Smooth muscle cell of the brain vasculature (primary cell): ENCODE measurements around the gene PI4KA.
"Not testable (repeated sequence)": the region's sequence is repeated elsewhere in the genome, so short reads cannot be mapped to it uniquely, and the experiment has no call there.

Experiments
- DNase-seq: peaks from one replicate; pipeline ENCODE4 v3.0.0-alpha.2; 2012; ENCODE audit warnings: low read depth, low spot score

Gene PI4KA

DNA sequence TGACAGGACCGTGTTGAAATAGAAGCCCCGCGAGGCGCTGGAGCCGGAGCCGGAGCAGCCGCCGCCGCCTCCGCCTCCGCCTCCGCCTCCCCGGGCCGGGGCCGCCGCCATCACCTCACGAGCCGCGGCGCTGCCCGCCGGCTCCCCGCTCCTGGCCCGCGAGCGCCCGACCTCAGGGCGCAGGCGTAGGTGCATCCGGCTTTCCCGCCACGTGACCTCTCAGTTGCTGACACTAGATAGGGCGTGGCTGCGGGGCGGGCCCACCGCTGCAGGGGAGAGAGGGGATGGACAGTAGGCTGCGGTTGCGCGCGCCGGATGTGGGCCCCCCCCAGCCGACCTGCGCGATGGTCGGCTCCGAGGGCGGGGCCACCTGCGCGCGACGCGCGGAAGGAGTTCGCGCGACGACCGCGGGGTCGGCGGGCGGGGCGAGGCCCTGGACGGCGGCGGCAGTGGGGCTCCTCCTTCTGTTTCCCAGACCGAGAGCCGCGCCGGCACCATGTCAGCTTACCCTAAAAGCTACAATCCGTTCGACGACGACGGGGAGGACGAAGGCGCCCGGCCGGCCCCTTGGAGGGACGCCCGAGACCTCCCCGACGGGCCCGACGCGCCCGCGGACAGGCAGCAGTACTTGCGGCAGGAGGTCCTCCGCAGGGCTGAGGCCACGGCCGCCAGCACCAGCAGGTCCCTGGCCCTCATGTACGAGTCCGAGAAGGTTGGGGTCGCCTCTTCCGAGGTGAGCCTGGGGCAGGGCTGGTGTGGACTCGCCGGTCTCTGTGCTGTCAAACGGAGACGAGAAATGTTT, at the start of gene PI4KA, which contains the start of gene SNAP29:
Gene PI4KA, minus strand, starts transcription at position 197 of the 802 bp plus-strand sequence. Its CDS starts 86 bp downstream, at position 111.
Gene SNAP29, plus strand, starts transcription at position 393 of the 802 bp plus-strand sequence. Its CDS starts 104 bp downstream, at position 497.
- DNase-seq, result peak; percentile 93

DNA sequence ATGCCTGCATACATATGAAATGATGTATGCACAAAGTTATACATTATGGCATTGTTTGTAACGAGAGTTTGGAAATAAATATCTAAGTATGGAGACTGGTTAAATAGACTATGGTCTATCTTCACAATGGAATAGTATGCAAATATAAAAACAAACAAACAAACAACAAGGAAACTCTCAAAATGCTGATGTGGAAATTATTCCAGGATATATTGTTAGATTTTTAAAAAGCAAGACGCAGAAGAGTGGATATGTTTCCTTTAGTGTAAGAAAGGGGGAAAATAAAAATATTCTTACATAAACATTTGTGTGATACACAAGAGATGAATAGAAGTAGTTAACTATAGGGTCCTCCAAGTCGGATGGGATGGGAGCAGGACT, 47.8 kb upstream of the PI4KA start:
- no peak for DNase-seq

DNA sequence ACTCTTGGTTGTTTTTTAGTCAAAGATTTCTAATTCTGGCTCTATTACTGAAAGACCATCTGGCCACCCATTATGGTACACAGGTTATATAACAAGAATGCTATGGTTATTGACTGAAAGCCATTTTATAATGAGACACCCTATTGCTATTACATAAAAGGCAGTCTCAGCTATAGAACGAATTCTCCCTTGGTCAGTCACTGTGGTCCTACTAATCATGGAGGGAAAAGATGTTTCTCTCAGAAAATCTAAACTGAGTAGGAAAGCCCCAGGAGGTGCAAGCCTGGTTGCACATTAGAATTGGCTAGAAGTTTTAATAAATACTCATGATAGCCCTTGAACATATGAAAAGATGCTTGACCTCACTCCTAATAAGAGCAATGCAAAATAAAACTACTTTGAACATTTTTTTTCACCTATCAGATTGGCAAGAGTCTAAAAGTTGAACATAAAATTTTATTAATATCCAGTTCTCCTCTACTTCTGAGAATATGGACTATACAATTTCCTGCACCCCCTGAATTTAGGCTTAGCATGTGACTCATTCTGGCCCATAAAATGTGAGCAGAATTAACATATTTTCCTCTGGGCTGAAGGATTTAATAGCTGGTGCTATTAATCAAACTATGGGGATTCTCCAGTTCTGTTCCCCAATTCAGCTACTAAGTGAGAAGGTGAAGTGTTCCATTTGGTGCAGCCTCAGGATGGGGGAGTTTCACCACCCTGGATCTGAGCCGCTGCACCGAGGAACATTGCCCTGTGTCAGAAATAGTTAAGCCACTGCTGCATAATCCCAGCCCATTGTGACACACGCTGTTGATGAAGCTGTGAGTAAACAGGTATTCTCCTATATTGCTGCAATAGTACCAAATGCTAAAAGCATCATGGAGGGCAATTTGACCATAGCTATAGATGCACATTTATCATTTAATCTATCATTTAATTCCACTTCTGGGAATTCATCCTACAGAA, 47.1 kb upstream of the PI4KA start:
- no peak for DNase-seq

DNA sequence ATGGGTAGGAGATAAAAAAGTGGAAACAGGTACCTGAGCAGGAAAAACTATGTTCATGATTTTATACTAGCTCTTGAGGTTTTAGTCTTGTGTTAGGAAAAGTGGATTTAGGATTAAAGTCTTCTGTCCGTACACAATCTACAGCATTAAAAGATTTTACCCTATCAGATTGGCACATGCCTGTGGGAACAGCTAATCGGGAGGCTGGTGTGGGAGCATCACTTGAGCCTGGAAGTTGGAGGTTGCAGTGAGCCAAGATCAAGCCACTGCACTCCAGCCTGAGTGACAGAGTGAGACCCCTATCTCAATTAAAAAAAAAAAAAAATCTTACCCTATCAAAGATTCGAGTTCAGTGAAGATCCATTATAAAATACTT, 46.4 kb upstream of the PI4KA start:
- no peak for DNase-seq

DNA sequence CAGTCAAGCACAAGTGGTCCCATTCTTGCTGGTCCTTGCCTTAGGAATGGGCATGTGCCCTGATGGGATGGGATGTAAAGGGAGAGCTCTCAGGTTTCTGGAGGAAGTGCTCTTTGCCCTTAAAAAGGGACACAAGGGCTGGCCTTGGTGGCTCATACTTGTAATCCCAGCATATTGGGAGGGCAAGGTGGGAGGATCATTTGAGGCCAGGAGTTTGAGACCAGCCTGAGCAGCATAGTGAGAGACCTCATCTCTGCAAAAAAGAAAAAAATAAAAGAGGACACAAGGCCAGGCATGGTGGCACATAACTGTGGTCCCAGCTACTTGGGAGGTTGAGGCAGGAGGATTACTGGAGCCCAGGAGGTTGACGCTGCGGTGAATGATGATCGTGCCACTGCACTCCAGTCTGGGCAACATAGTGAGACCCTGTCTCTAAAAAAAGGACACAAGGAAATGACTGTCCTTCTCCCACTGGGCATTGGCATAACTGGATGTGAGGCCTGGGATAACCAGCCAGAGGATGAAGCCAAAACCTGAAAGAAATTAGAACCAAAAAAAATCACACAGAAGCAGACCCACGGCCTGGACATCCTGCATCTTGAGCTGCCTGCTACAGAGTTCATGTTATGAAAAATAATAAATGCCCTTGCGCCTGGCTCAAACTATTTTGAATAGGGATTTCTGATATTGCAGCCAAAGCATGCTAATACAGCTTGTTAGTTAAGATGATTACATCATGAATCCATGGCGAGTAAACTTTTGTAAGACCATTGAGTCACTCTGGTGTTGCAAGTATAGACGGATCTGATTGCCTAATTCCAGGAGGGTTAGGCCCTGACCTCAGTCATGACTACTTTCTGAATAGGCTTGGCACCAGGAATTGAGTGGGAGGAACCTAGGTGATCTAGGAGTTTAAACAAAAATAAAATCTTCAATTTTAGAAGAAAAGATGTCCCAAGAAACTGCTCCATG, 45.7 kb upstream of the PI4KA start:
- DNase-seq, result no peak

DNA sequence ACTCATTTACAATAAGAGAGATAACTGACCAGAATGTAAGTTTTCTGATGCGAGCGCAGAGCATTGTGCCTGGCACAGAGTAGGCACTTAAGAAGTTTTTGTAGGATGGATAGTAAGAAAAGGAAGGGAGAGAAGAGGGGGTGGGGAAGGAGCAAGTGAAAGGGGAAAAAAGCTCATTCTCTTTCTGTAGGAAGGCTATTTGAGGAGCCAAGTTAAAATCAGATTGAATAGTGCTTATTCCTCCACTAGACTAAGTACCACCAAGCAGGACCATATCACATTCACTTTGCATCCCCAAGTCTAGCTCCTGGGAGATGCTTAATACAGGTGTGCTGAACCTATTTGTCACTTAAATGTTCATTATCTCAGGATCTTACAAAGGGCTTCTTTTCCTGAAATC, 44.5 kb upstream of the PI4KA start:
- no peak for DNase-seq

DNA sequence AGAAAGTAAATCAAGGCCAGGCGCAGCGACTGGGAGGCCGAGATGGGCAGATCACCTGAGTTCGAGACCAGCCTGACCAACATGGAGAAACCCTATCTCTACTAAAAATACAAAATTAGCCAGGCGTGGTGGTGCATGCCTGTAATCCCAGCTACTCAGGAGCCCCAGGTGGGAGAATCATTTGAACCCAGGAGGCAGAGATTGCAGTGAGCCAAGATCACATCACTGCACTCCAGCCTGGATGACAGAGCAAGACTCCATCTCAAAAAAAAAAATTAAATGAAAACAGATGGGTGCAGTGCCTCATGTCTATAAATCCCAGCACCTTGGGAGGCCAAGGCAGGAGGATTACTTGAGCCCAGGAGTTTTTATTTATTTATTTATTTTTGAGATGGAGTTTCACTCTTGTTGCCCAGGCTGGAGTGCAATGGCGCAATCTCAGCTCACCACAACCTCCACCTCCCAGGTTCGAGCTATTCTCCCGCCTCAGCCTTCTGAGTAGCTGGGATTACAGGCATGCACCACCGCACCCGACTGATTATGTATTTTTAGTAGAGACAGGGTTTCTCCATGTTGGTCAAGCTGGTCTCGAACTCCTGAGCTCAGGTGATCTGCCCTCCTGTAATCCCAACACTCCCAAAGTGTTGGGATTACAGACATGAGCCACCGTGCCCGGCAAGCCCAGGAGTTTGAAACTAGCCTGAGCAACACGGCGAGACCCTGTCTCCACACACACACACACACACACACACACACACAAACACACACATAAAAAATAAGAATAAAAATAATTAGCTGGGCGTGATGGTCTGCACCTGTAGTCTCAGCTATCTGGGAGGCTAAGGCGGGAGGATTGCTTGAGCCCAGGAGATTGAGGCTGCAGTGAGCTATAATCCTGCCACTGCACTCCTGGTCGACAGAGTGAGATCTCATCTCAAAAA, 42.8 kb upstream of the PI4KA start:
- not testable (repeated sequence) for DNase-seq

DNA sequence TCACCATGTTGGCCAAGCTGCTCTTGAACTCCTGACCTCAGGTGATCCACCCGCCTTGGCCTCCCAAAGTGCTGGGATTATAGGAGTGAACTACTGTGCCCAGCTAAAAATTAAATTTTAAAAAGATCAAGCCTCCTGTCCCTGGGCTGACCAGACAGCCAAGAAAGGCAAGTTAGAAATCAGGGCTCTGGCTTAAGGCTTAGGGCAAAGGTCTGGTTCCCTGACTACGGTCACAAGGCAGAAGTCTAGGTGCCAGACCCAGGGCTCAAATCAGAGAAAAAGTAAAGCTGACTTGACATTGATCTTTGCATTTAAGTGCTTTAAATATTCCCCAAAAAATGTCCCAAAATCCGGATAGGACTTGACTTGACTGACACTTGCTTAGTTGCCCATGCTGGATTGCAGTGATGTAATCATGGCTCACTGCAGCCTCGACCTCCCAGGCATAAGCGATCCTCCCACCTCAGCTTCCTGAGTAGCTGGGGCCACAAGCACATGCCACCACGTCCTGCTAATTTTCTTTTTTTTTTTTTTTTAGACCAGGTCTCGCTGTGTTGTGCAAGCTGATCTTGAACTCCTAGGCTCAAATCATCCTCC, 41.3 kb upstream of the PI4KA start:
- no peak for DNase-seq

DNA sequence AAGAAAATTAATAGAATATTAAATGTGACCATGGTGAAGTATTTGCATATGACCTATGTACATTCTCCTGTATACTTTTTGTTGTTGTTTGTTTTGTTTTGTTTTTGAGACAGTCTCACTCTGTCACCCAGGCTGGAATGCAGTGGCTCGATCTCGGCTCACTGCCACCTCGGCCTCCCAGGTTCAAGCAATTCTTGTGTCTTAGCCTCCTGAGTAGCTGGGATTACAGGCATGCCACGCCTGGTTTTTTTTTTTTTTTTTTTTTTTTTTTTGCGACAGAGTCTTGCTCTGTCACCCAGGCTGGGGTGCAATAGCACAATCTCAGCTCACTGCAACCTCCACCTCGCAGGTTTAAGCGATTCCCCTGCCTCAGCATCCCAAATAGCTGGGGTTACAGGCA, 39.1 kb upstream of the PI4KA start:
- DNase-seq, result not testable (repeated sequence)

DNA sequence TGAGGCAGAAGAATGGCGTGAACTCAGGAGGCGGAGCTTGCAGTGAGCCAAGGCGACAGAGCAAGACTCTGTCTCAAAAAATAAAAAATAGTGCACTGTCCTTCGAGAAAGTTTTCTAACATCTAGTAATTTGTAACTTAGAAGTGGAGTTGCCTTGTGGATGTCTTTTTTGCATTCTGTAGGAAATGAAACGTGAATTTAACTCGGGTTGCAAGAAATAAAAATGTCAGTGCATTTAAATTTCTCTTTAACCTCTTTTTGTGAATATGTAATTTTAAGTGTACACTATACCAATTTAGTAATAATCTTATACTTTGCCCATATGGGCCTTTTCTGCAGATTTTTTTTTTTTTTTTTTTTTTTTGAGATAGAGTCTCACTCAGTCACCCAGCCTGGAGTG, 32.4 kb upstream of the PI4KA start:
- no peak for DNase-seq

DNA sequence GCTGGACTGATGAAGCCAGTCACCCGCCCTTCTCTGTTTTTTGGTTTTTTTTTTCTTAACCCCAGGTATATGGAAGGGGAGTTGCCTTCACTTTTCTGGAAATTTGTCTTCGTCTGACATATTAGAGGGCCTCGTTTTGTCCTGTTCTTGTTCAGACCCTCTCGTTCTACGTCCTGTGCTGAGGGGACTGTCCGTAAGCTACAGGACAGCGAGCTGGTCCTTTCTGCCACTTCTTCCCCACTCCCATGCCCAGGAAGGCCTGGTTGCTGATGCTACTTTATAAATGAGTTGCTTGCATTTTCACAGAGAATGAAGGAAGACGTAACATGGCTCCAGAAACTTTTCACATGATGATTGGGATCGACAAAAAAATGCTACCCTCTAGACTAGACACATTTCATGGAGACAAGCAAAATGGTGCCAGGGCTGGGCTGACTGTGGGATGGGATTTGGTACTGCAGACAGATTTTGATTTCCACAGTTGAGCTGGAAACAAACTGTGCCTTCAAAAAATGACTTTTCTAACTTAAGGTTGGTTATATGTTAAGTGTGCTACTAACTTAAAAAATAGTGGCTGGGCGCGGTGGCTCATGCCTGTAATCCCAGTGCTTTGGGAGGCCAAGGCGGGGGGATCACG, 31.4 kb upstream of the PI4KA start:
- no peak for DNase-seq

DNA sequence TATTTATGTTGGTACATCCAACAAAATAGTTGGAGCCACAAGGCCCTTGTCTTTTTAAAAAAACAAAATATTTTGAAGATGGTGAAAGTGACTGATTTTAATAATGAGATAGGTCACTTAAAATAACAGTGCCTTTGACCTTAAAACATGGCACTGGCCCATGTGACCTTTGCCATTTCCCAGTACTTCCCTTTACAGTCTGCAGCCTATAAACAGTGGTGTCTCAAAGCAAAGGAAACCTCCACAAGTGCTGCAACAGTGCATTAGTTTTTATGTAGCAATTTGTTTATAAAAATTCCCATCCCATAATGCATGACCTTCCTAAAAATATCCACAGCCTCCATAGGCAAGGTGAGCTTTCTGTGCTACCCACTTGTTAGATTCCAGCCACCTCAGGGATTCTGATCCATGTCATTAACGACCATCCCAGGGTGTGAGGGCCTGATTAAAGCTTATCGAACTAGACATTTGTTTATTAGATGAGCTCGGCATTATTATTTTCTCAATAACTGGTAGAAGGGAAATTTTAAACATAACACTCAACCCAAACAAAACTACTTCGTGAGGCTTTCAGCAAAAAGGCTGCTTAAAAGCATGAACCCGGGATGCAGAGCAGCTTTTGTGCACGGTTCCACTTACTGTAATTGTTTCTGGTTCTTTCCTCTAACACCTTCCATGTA, 30.6 kb upstream of the PI4KA start:
- DNase-seq, result no peak

DNA sequence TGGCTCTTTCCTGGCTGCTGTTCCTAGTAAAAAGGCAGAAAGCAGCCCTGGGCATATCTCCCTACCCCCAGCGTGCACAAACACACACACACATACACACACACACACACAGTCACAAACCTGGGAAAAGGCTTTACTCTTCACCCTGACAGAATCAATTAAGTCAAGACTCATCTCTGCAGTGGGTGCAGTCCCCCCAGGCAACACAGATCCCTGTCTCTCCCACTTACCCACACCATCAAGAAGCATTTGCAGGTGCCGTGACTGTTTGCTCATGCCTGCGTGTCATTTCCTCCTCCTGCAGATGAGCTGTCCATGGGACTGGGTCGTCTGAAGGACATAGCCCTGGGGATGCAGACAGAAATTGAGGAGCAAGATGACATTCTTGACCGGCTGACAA, 28.8 kb upstream of the PI4KA start:
- DNase-seq, result no peak

DNA sequence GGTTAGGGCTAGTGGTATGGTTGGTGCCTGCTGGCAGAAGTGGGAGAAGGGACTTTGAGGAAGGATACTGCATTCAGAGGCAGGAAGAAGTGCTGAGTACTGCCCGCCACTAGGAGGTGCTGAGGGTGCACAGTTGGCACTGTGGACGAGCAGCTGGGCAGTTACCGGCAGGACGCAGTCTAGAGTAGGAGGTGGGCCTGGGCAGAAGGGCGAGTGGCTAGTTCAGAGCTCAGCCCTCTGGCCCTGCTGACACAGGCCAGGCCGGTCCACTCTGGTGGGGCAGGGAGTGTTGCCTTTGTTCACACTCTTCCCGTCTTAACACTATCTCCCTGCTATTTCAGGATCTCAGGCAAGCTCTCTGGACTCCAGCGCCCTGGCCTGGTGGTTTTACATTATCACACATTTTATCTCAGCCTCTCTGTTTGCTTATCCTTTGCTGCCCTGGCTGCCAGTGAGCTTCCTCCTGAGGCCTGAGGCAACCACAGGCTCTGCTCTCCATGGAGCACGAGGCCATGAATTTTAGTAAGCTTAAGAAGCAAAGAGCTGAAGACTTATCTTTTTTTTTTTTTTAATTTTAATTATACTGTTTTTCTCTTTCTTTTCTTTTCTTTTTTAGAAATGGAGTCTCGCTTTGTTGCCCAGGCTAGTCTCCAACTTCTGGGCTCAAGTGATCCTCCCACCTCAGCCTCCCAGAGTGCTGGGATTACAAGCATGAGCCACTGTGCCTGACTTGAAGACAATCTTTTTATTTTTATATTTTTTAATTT, 27.1 kb upstream of the PI4KA start:
- DNase-seq, result peak; percentile 40

DNA sequence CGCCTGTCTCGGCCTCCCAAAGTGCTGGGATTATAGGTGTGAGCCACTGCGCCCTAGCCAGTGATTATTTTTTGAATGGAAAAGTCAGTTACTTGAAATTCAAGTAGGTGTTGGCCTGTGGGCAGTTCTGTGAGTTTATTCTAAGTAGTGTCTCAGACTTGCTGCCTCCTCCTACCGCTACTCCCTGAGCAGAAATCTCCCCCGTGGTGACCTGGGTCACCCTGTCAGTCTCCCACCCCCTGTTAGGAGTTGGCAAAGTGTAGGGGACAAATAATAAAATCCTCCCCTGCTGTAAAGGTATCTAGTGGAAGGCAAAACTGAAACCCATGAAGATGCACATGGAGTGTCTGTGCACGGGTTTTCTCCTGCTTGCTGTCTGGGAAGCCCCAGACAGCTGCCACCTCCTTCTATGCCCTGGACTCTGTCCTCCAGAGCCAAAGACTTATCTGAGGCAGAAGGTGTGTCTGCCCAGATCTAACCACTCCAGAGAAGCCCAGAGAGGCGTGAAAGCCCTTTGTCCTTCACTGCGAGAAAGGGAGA, 26.5 kb upstream of the PI4KA start:
- DNase-seq, result no peak

DNA sequence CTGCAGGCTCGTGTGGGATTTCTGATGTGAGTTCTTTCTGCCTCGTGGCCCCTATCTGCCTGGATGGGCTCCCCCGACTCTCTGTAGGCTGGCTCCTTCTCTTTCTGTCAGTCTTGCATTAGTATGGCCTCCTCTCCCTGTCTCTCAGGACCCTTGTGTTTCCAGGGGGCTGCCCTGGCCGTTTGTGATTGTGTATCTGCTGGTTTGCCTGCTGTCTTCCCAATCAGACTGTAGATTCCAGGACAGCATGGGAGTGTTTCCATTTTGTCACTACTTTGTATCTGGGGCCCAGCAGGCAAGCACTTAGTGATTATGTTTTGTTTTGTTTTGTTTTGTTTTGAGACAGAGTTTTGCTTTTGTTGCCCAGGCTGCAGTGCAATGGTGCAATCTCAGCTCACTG, 25.8 kb upstream of the PI4KA start:
- DNase-seq, result no peak

DNA sequence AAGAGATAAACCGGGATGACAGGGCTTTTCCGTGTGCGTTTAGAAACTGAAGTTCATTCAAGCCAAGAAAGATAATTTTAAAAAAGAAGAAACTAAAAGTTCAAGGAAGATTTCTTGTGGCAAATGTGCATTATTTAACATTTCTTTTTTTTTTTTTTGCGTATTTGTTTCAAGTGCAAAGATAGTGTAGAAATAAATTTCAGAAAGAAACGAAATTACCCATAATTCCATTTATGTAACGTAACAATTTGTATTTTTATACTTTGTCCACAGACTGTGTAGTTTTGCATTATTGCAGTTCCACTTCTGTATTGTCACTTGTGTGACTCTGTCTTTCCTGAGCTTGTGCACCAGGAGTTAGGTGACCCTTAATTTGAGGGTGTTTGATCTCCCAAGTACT, 24.2 kb upstream of the PI4KA start:
- no peak for DNase-seq
